Measurements from ENCODE around the gene AK9. TPM values are rescaled to one million over a fixed set of nuclear protein-coding genes. Genes with fewer than 3 reads are reported as not detected.

Gene AK9
- total RNA-seq (2022; extraction: Qiagen RNA extraction): 0.98 to 2.0 TPM (median 1.2 TPM) in 5 replicates

GRCh38 chr6:109690737-109691621 is at the start of gene AK9, which contains the start of gene FIG4:
Gene AK9, minus strand, starts transcription at chr6:109691202. Its CDS starts 15,457 bp downstream, at chr6:109675745.
Gene FIG4, plus strand, starts transcription at chr6:109691296. Its CDS starts 140 bp downstream, at chr6:109691436.

GRCh38 chr6:109482905-109483734 is 207.9 kb downstream of the AK9 start, which contains the start of gene ZBTB24:
Gene ZBTB24, minus strand, starts transcription at chr6:109483219. Its CDS starts 1,193 bp downstream, at chr6:109482026.

GRCh38 chr6:109455437-109456110 is 235.4 kb downstream of the AK9 start, which contains the start of gene MICAL1:
Gene MICAL1, minus strand, starts transcription at chr6:109455772. Its CDS starts 1,576 bp downstream, at chr6:109454196.

Other genes with a start within 250 kb of the AK9 start
- gene MICAL1, start 235.4 kb downstream of the AK9 start, total RNA-seq (2022; extraction: Qiagen RNA extraction): 11.3 to 17.9 TPM (median 14.6 TPM) in 5 replicates
- 3.7 to 4.7 TPM (median 4.0 TPM) in 5 replicates for gene ZBTB24, start 208.0 kb downstream of the AK9 start, total RNA-seq (2022; extraction: Qiagen RNA extraction)
- gene FIG4, start 94 bp upstream of the AK9 start, total RNA-seq (2022; extraction: Qiagen RNA extraction): 3.6 to 4.9 TPM (median 4.0 TPM) in 5 replicates